Neural cell (in vitro differentiated cells): ENCODE results near the gene PRSS53. TPM values are rescaled to one million over a fixed set of nuclear protein-coding genes. Genes with fewer than 3 reads are reported as not detected.

ENCODE experiments used
- H2AFZ ChIP-seq: fragments of 200-600, 300-800 bp; sonication (generic), shearing (Covaris generic); 2 replicates; pipeline ENCODE4 v1.6.0; 2014; ENCODE audit warnings: low read depth, mild to moderate bottlenecking, antibody characterized with exemption, low read length, moderate library complexity
- H3F3A ChIP-seq: fragments of 200-600 bp; shearing (Covaris generic); 2 replicates; pipeline ENCODE4 v1.6.1; 2016; ENCODE audit warnings: mild to moderate bottlenecking, moderate library complexity, mixed read lengths, antibody characterized with exemption, low read length; ENCODE audit not compliant: insufficient read depth, poor library complexity, severe bottlenecking
- H3K27ac ChIP-seq: fragments of 200-600, 300-800 bp; sonication (generic), shearing (Covaris generic); 2 replicates; pipeline ENCODE4 v1.5.1; 2014; ENCODE audit warnings: mild to moderate bottlenecking, low read length, moderate library complexity
- H3K27me3 ChIP-seq: fragments of 300-800, 200-600 bp; sonication (generic), shearing (Covaris generic); 2 replicates; pipeline ENCODE4 v1.6.0; 2014; ENCODE audit warnings: mild to moderate bottlenecking, low read depth, low read length, moderate library complexity; ENCODE audit not compliant: insufficient read depth
- H3K36me3 ChIP-seq: fragments of 300-800, 200-600 bp; sonication (generic), shearing (Covaris generic); 2 replicates; pipeline ENCODE4 v1.5.1; 2014; ENCODE audit warnings: mild to moderate bottlenecking, antibody characterized with exemption, low read length, moderate library complexity; ENCODE audit not compliant: insufficient read depth
- H3K4me2 ChIP-seq: fragments of 300-800, 200-600 bp; sonication (generic), shearing (Covaris generic); 2 replicates; pipeline ENCODE4 v1.6.0; 2014; ENCODE audit warnings: mild to moderate bottlenecking, low read length
- H3K4me3 ChIP-seq: fragments of 300-800, 200-600 bp; sonication (generic), shearing (Covaris generic); 2 replicates; pipeline ENCODE4 v1.5.1; 2014; ENCODE audit warnings: mild to moderate bottlenecking, low read length, moderate library complexity
- H3K79me2 ChIP-seq: fragments of 200-600 bp; shearing (Covaris generic); replicated peaks from 2 replicates; pipeline ENCODE4 v1.6.0; 2014; ENCODE audit warnings: mild to moderate bottlenecking, low read length, moderate library complexity; ENCODE audit not compliant: insufficient read depth
- H3K9ac ChIP-seq: fragments of 300-800, 200-600 bp; sonication (generic), shearing (Covaris generic); 2 replicates; pipeline ENCODE4 v1.6.1; 2016; ENCODE audit warnings: mild to moderate bottlenecking, low read length, mixed read lengths
- H3K9me2 ChIP-seq: fragments of 200-600 bp; shearing (Covaris generic); 2 replicates; pipeline ENCODE4 v1.6.1; 2016; ENCODE audit warnings: mild to moderate bottlenecking, low read length, mixed read lengths; ENCODE audit not compliant: insufficient read depth
- H3K9me3 ChIP-seq: fragments of 200-600, 300-800 bp; sonication (generic), shearing (Covaris generic); 2 replicates; pipeline ENCODE4 v1.6.1; 2016; ENCODE audit warnings: mild to moderate bottlenecking, mixed run types, low read length, moderate library complexity, mixed read lengths
- H4K20me1 ChIP-seq: fragments of 200-600 bp; shearing (Covaris generic); 2 replicates; pipeline ENCODE4 v1.6.1; 2016; ENCODE audit warnings: mild to moderate bottlenecking, mixed run types; ENCODE audit not compliant: insufficient read depth
- CTCF ChIP-seq: fragments of 450-650 bp; IDR thresholded peaks from 2 replicates; pipeline ENCODE4 v1.5.1; 2014; ENCODE audit warnings: antibody characterized with exemption, mild to moderate bottlenecking, moderate library complexity; ENCODE audit not compliant: poor library complexity, severe bottlenecking
- EP300 ChIP-seq: fragments of 450-650 bp; conservative IDR thresholded peaks from 2 replicates; pipeline ENCODE4 v1.6.1; 2014; ENCODE audit warnings: antibody characterized with exemption, mild to moderate bottlenecking, moderate library complexity; ENCODE audit not compliant: poor library complexity, severe bottlenecking
- EZH2 ChIP-seq: fragments of 200-600, 300-800 bp; shearing (Covaris generic), sonication (generic); IDR thresholded peaks from 2 replicates; pipeline ENCODE4 v1.6.1; 2014; ENCODE audit warnings: antibody characterized with exemption, low read length, borderline replicate concordance, mild to moderate bottlenecking; ENCODE audit not compliant: insufficient read depth, poor library complexity, severe bottlenecking
- MXI1 ChIP-seq: fragments of 450-650 bp; conservative IDR thresholded peaks from 2 replicates; pipeline ENCODE4 v1.6.1; 2014; ENCODE audit warnings: antibody characterized with exemption, mild to moderate bottlenecking; ENCODE audit not compliant: poor library complexity, severe bottlenecking
- POLR2AphosphoS5 ChIP-seq: IDR thresholded peaks from 2 replicates; pipeline ENCODE4 v1.6.1; 2012
- RAD21 ChIP-seq: fragments of 450-650 bp; conservative IDR thresholded peaks from 2 replicates; pipeline ENCODE4 v1.6.1; 2014; ENCODE audit warnings: antibody characterized with exemption, mild to moderate bottlenecking, moderate library complexity
- REST ChIP-seq: IDR thresholded peaks from 2 replicates; pipeline ENCODE4 v1.6.1; 2012; ENCODE audit warnings: borderline replicate concordance
- SMC3 ChIP-seq: fragments of 450-650 bp; conservative IDR thresholded peaks from 2 replicates; pipeline ENCODE4 v1.6.1; 2014; ENCODE audit warnings: antibody characterized with exemption, mild to moderate bottlenecking, moderate library complexity; ENCODE audit not compliant: poor library complexity
- TAF1 ChIP-seq: IDR thresholded peaks from 2 replicates; pipeline ENCODE4 v1.6.1; 2012; ENCODE audit warnings: low read depth
- polyA plus RNA-seq: library from polyadenylated mRNA; depleted of rRNA; stranded (reverse); fragments of >200 nt; gene quantifications from 2 replicates; pipeline ENCODE4 v1.2.3, GENCODE V29; 2014

The PRSS53 gene
- polyA plus RNA-seq, 1 donor from 2014 or later: 9.3 TPM

GRCh38 chr16:31118223-31119155 is 29.7 kb upstream of the PRSS53 start:
- TF ChIP-seq POLR2AphosphoS5 (no peak), RAD21 (no peak), CTCF (no peak), TAF1 (no peak), EP300 (no peak), EZH2 (no peak), SMC3 (no peak), REST (no peak), MXI1 (no peak)
- Histone ChIP-seq H3K4me3 (peak overlapping the region; percentile 68), H3K9me3 (no peaks in the 10 kb centered on the region), H2AFZ (peak overlapping the region; percentile 53), H3K27ac (peak overlapping the region; percentile 89), H3K4me2 (peak overlapping the region; percentile 94), H3K9ac (peak overlapping the region; percentile 79), H3F3A (peaks cover 3% of the 10 kb centered on the region), H3K27me3 (no peaks in the 10 kb centered on the region), H4K20me1 (no peaks in the 10 kb centered on the region), H3K79me2 (peaks cover 8% of the 10 kb centered on the region), H3K9me2 (no peaks in the 10 kb centered on the region), H3K36me3 (no peaks in the 10 kb centered on the region)

DNA sequence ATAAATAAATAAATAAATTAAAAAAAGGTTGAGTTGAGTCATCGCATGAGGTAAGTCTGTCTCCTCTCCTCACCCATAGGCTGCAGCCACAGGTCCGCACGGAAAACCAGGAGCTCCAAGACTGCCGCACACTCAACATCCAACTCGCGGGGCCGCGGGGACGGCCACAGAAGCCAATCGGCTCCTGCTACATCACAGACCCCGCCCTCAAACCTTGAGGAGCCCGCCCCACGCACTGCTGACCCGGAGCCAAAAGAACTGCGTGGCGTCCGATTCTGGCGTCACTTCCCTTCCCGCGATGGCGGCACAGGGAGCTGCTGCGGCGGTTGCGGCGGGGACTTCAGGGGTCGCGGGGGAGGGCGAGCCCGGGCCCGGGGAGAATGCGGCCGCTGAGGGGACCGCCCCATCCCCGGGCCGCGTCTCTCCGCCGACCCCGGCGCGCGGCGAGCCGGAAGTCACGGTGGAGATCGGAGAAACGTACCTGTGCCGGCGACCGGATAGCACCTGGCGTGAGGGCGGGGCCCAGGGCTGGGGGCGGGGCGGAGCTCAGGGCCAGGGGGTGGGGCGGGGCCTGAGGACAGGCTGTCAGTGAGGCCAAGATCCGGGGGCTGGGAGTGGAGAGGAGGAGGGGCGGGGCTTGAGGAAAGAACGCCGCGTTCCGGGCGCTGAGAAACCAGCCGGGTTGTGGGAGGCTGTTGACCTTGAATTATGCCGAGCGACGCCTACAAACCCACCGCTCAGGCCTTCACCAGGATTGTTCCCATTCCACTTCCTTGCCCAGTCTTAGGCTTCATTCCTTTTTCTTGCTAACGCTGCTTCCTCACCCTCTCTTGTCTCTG is 28.9 kb upstream of the PRSS53 start, which contains the start of gene KAT8:
Gene KAT8 (plus strand): TSS at position 281 of the 839 bp plus-strand sequence. CDS start 18 bp downstream, at position 299.
- Histone ChIP-seq H3K4me3 (peak within 1 kb of the TSS; percentile 68), H3K9me3 (no peaks in the 10 kb centered on the region), H3K9me2 (no peaks in the 10 kb centered on the region), H4K20me1 (no peaks in the 10 kb centered on the region), H3K27ac (peak within 1 kb of the TSS; percentile 89), H3F3A (peaks cover 3% of the 10 kb centered on the region), H2AFZ (peak within 1 kb of the TSS; percentile 53), H3K9ac (peak within 1 kb of the TSS; percentile 79), H3K4me2 (peak within 1 kb of the TSS; percentile 94), H3K27me3 (no peaks in the 10 kb centered on the region), H3K79me2 (peaks cover 8% of the 10 kb centered on the region), H3K36me3 (no peaks in the 10 kb centered on the region)
- TF ChIP-seq CTCF (peak; percentile 8), EP300 (peak; percentile 75), MXI1 (peak; percentile 81), EZH2 (no peak), SMC3 (peak; percentile 36), POLR2AphosphoS5 (peak; percentile 94), RAD21 (peak; percentile 48), REST (peak; percentile 52), TAF1 (no peak)
